GM23338 (cell line): ENCODE data around the gene FOXD2. TPM values are rescaled to one million over a fixed set of nuclear protein-coding genes. Genes with fewer than 3 reads are reported as not detected.

ENCODE experiments used
- ATAC-seq: fragments of 200-7000 bp; cut with Tn5 transposase; 3 replicates; pipeline ENCODE4 v1.9.1; 2020
- DNase-seq: peaks from one replicate; pipeline ENCODE4 v3.0.0-alpha.2; 2015; ENCODE audit warnings: low spot score
- H2AFZ ChIP-seq: fragments of 200-600 bp; sonication (generic); 2 replicates; pipeline ENCODE4 v1.8.0; 2016; ENCODE audit warnings: antibody characterized with exemption, mild to moderate bottlenecking, moderate library complexity
- H3F3A ChIP-seq: fragments of 200-600 bp; sonication (generic); replicated peaks from 2 replicates; pipeline ENCODE4 v1.8.0; 2017; ENCODE audit warnings: antibody characterized with exemption, mixed run types, low read depth
- H3K27ac ChIP-seq: fragments of 200-600 bp; sonication (generic); 2 replicates; pipeline ENCODE4 v1.6.1; 2016; ENCODE audit warnings: low read depth
- H3K27me3 ChIP-seq: fragments of 200-600 bp; sonication (generic); 2 replicates; pipeline ENCODE4 v1.8.0; 2016; ENCODE audit warnings: mild to moderate bottlenecking, mixed run types, moderate library complexity; ENCODE audit not compliant: insufficient read depth
- H3K36me3 ChIP-seq: fragments of 200-600 bp; sonication (generic); 2 replicates; pipeline ENCODE4 v1.8.0; 2016; ENCODE audit warnings: mild to moderate bottlenecking; ENCODE audit not compliant: insufficient read depth
- H3K4me1 ChIP-seq: fragments of 200-600 bp; sonication (generic); 2 replicates; pipeline ENCODE4 v1.8.0; 2016; ENCODE audit warnings: mild to moderate bottlenecking, moderate library complexity; ENCODE audit not compliant: insufficient read depth
- H3K4me2 ChIP-seq: fragments of 200-600 bp; sonication (generic); 2 replicates; pipeline ENCODE4 v1.7.1; 2017; ENCODE audit warnings: mixed run types
- H3K4me3 ChIP-seq: fragments of 200-600 bp; sonication (generic); 2 replicates; pipeline ENCODE4 v1.6.1; 2016; ENCODE audit warnings: mixed run types
- H3K79me2 ChIP-seq: fragments of 200-600 bp; sonication (generic); replicated peaks from 2 replicates; pipeline ENCODE4 v1.8.0; 2017; ENCODE audit warnings: mild to moderate bottlenecking; ENCODE audit not compliant: insufficient read depth
- H3K9me2 ChIP-seq: fragments of 200-600 bp; sonication (generic); 2 replicates; pipeline ENCODE4 v1.8.0; 2017; ENCODE audit not compliant: insufficient read depth
- H4K20me1 ChIP-seq: fragments of 200-600 bp; sonication (generic); replicated peaks from 2 replicates; pipeline ENCODE4 v1.8.0; 2017; ENCODE audit warnings: mild to moderate bottlenecking; ENCODE audit not compliant: insufficient read depth
- H3K27ac Mint-ChIP-seq: 2 replicates; pipeline ENCODE4 v1.8.0; 2020; ENCODE audit warnings: inconsistent platforms, mild to moderate bottlenecking, moderate library complexity, mixed read lengths
- H3K27me3 Mint-ChIP-seq: 3 replicates; pipeline ENCODE4 v1.8.0; 2022; ENCODE audit warnings: low read depth, mild to moderate bottlenecking, moderate library complexity, mixed read lengths, inconsistent platforms; ENCODE audit not compliant: insufficient read depth, poor library complexity
- H3K36me3 Mint-ChIP-seq: 3 replicates; pipeline ENCODE4 v1.8.0; 2021; ENCODE audit warnings: low read depth, mild to moderate bottlenecking, inconsistent platforms, moderate library complexity, mixed read lengths
- H3K4me1 Mint-ChIP-seq: 3 replicates; pipeline ENCODE4 v1.8.0; 2020; ENCODE audit warnings: mild to moderate bottlenecking, inconsistent platforms, mixed read lengths
- H3K4me3 Mint-ChIP-seq: 3 replicates; pipeline ENCODE4 v1.8.0; 2021; ENCODE audit warnings: moderate library complexity, mild to moderate bottlenecking, inconsistent platforms, mixed read lengths
- H3K9me3 Mint-ChIP-seq: 3 replicates; pipeline ENCODE4 v1.8.0; 2020; ENCODE audit warnings: moderate library complexity, mild to moderate bottlenecking, inconsistent platforms, mixed read lengths
- CREB1 ChIP-seq: fragments of 250-450 bp; sonication (Bioruptor Pico); IDR thresholded peaks from 2 replicates; pipeline ENCODE4 v1.5.0; 2020; ENCODE audit warnings: low read depth, mild to moderate bottlenecking, moderate library complexity
- EZH2 ChIP-seq: fragments of 200-600 bp; sonication (generic); IDR thresholded peaks from one replicate; pipeline ENCODE4 v1.8.0; 2017; ENCODE audit warnings: antibody characterized with exemption, mild to moderate bottlenecking, low read depth; ENCODE audit not compliant: unreplicated experiment
- EZH2phosphoT487 ChIP-seq: fragments of 200-600 bp; sonication (generic); IDR thresholded peaks from one replicate; pipeline ENCODE4 v1.8.1; 2018; ENCODE audit warnings: antibody characterized with exemption; ENCODE audit not compliant: unreplicated experiment
- JUNB ChIP-seq: IDR thresholded peaks from one replicate; pipeline ENCODE4 v1.6.1; 2016; ENCODE audit warnings: antibody characterized with exemption; ENCODE audit not compliant: unreplicated experiment
- POLR2AphosphoS5 ChIP-seq: IDR thresholded peaks from 2 replicates; pipeline ENCODE4 v1.6.1; 2016; ENCODE audit warnings: antibody characterized with exemption, low read depth
- STAT1 ChIP-seq: IDR thresholded peaks from one replicate; pipeline ENCODE4 v1.6.1; 2016; ENCODE audit warnings: antibody characterized with exemption; ENCODE audit not compliant: unreplicated experiment
- ZNF114 ChIP-seq: fragments of 250-450 bp; sonication (Bioruptor Pico); IDR thresholded peaks from 2 replicates; pipeline ENCODE4 v1.5.0; 2020; ENCODE audit warnings: mild to moderate bottlenecking, moderate library complexity
- polyA plus RNA-seq: library from polyadenylated mRNA; unstranded; fragments of >200 nt; fragmentation: Nextera tagmentation; extraction: Ambion mirVana; gene quantifications from 2 replicates; pipeline ENCODE4 v1.2.1, GENCODE V29; 2016
- total RNA-seq: library from RNA; depleted of rRNA; stranded (reverse); fragments of >200 nt; shearing (Covaris generic); gene quantifications from 2 replicates; pipeline ENCODE4 v1.2.3, GENCODE V29; 2014
- TF ChIP-seq, protein P1 (sequence below): IDR thresholded peaks from 2 replicates; pipeline ENCODE4 v1.6.1; 2016; ENCODE audit warnings: antibody characterized with exemption
- TF ChIP-seq, protein P2 (sequence below): fragments of 250-450 bp; sonication (Bioruptor Pico); IDR thresholded peaks from 2 replicates; pipeline ENCODE4 v1.5.0; 2020; ENCODE audit warnings: mild to moderate bottlenecking, moderate library complexity

The FOXD2 gene
- total and polyA plus RNA-seq, 2 experiments from 2014 or later: 0.28 TPM; not detected in 1

DNA sequence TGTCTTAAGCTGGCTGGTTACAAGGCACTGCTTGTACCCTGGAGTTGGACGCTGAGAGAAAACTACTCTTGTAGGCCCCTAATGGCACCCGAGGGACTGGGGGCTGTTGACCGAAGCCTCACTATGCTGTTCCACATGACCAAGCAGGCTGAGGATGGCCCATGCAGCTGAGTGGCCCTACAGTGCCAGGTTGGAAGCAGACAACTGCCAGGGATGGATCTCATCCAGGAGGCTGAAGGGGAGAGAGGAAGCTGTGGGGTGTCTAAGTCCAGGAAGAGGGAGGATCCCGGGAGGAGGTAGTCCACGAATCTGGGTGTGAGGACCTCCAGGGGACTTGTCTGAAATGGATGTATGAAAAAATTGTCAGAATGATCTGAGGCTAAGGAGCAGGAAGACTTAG is 45.8 kb downstream of the FOXD2 start:
- no peak for TF ChIP-seq JUNB
- TF ChIP-seq, protein P1, sequence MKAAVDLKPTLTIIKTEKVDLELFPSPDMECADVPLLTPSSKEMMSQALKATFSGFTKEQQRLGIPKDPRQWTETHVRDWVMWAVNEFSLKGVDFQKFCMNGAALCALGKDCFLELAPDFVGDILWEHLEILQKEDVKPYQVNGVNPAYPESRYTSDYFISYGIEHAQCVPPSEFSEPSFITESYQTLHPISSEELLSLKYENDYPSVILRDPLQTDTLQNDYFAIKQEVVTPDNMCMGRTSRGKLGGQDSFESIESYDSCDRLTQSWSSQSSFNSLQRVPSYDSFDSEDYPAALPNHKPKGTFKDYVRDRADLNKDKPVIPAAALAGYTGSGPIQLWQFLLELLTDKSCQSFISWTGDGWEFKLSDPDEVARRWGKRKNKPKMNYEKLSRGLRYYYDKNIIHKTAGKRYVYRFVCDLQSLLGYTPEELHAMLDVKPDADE: no peak
- TF ChIP-seq, protein P2, sequence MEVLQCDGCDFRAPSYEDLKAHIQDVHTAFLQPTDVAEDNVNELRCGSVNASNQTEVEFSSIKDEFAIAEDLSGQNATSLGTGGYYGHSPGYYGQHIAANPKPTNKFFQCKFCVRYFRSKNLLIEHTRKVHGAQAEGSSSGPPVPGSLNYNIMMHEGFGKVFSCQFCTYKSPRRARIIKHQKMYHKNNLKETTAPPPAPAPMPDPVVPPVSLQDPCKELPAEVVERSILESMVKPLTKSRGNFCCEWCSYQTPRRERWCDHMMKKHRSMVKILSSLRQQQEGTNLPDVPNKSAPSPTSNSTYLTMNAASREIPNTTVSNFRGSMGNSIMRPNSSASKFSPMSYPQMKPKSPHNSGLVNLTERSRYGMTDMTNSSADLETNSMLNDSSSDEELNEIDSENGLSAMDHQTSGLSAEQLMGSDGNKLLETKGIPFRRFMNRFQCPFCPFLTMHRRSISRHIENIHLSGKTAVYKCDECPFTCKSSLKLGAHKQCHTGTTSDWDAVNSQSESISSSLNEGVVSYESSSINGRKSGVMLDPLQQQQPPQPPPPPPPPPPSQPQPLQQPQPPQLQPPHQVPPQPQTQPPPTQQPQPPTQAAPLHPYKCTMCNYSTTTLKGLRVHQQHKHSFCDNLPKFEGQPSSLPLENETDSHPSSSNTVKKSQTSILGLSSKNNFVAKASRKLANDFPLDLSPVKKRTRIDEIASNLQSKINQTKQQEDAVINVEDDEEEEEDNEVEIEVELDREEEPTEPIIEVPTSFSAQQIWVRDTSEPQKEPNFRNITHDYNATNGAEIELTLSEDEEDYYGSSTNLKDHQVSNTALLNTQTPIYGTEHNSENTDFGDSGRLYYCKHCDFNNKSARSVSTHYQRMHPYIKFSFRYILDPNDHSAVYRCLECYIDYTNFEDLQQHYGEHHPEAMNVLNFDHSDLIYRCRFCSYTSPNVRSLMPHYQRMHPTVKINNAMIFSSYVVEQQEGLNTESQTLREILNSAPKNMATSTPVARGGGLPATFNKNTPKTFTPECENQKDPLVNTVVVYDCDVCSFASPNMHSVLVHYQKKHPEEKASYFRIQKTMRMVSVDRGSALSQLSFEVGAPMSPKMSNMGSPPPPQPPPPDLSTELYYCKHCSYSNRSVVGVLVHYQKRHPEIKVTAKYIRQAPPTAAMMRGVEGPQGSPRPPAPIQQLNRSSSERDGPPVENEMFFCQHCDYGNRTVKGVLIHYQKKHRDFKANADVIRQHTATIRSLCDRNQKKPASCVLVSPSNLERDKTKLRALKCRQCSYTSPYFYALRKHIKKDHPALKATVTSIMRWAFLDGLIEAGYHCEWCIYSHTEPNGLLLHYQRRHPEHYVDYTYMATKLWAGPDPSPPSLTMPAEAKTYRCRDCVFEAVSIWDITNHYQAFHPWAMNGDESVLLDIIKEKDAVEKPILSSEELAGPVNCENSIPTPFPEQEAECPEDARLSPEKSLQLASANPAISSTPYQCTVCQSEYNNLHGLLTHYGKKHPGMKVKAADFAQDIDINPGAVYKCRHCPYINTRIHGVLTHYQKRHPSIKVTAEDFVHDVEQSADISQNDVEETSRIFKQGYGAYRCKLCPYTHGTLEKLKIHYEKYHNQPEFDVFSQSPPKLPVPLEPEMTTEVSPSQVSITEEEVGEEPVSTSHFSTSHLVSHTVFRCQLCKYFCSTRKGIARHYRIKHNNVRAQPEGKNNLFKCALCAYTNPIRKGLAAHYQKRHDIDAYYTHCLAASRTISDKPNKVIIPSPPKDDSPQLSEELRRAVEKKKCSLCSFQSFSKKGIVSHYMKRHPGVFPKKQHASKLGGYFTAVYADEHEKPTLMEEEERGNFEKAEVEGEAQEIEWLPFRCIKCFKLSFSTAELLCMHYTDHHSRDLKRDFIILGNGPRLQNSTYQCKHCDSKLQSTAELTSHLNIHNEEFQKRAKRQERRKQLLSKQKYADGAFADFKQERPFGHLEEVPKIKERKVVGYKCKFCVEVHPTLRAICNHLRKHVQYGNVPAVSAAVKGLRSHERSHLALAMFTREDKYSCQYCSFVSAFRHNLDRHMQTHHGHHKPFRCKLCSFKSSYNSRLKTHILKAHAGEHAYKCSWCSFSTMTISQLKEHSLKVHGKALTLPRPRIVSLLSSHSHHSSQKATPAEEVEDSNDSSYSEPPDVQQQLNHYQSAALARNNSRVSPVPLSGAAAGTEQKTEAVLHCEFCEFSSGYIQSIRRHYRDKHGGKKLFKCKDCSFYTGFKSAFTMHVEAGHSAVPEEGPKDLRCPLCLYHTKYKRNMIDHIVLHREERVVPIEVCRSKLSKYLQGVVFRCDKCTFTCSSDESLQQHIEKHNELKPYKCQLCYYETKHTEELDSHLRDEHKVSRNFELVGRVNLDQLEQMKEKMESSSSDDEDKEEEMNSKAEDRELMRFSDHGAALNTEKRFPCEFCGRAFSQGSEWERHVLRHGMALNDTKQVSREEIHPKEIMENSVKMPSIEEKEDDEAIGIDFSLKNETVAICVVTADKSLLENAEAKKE (CRISPR knock-in tag): no peak
- no peak for TF ChIP-seq EZH2phosphoT487
- no peak for TF ChIP-seq ZNF114 (CRISPR knock-in tag)
- no peak for TF ChIP-seq CREB1 (CRISPR knock-in tag)
- no peak for TF ChIP-seq POLR2AphosphoS5
- TF ChIP-seq EZH2: no peak
- no peak for TF ChIP-seq STAT1
- Mint-ChIP-seq H3K36me3 (no peaks in the 10 kb centered on the region; the same call in 2 of the 3 replicates), H3K27ac (no peak overlapping the region), H3K27me3 (peaks cover 3% of the 10 kb centered on the region), H3K4me1 (no peaks in the 10 kb centered on the region), H3K9me3 (no peaks in the 10 kb centered on the region), H3K4me3 (no peak overlapping the region)
- Histone ChIP-seq H3K79me2 (no peaks in the 10 kb centered on the region), H3K27me3 (no peaks in the 10 kb centered on the region), H3K4me2 (no peak overlapping the region), H3K27ac (no peak overlapping the region), H2AFZ (no peak overlapping the region), H3K9me2 (no peaks in the 10 kb centered on the region), H3K36me3 (no peaks in the 10 kb centered on the region), H3K4me3 (no peak overlapping the region), H4K20me1 (no peaks in the 10 kb centered on the region), H3F3A (no peaks in the 10 kb centered on the region), H3K4me1 (no peaks in the 10 kb centered on the region)
- ATAC-seq: no peak
- no peak for DNase-seq
